Measurements from ENCODE around the gene ADCY4. TPM values are rescaled to one million over a fixed set of nuclear protein-coding genes. Genes with fewer than 3 reads are reported as not detected.

The ADCY4 gene
- total RNA-seq, 1 donor from 2014 or later, result 2.3 TPM

- intact Hi-C loops (cut with micrococcal nuclease), result loop anchor here (1.0 to 5.0 kb wide), 10 partner anchors 17 to 238 kb away; partner anchors contain the start of genes DCAF11, IPO4, IRF9 and MDP1
- Mint-ChIP-seq H3K9me3 (no peaks in the 10 kb centered on the region), H3K27me3 (no peaks in the 10 kb centered on the region), H3K4me3 (peak overlapping the region; percentile 57), H3K27ac (peak overlapping the region; percentile 90), H3K4me1 (peaks cover 47% of the 10 kb centered on the region), H3K36me3 (ENCODE audit: low read depth) (peaks cover 49% of the 10 kb centered on the region)
- ChIA-PET POLR2A (interaction anchor here (0.6 to 8.2 kb wide), 16 partner anchors 14 to 202 kb away, joined by 3 to 242 read pairs (median 6); partner anchors contain the start of genes CHMP4A, GMPR2, IPO4 and IRF9), CTCF (interaction anchor here (0.6 to 7.1 kb wide), 24 partner anchors 12 to 665 kb away, joined by 3 to 139 read pairs (median 5); partner anchors contain the start of genes CHMP4A, CIDEB, IPO4 and IRF9)
- ATAC-seq (ENCODE audit: low read depth) (peak; percentile 73), DNase-seq (peak; percentile 50)
- TF ChIP-seq CTCF (IDR thresholded peaks at IDR 0.05), result peak; percentile 41
Observed at GRCh38 chr14:24296341-24297157, 38.3 kb downstream of the ADCY4 start.

- Mint-ChIP-seq H3K27me3 (no peaks in the 10 kb centered on the region), H3K4me3 (no peak overlapping the region), H3K27ac (no peak overlapping the region), H3K4me1 (peaks cover 41% of the 10 kb centered on the region), H3K36me3 (ENCODE audit: low read depth) (peaks cover 61% of the 10 kb centered on the region), H3K9me3 (no peaks in the 10 kb centered on the region)
- CTCF ChIA-PET, result interaction anchor here (0.7 kb wide), 1 partner anchor 703 kb away, joined by 3 read pairs; no protein-coding TSS in a partner anchor
- POLR2A ChIA-PET, result interaction anchor here (0.6 to 5.8 kb wide), 3 partner anchors 14 to 51 kb away, joined by 3 to 61 read pairs (median 20); partner anchors contain the start of genes RABGGTA and TINF2
- no peak for TF ChIP-seq CTCF (IDR thresholded peaks at IDR 0.05)
- ATAC-seq (ENCODE audit: low read depth) (no peak), DNase-seq (no peak)
- intact Hi-C loops (cut with micrococcal nuclease), result no loop called here
Observed at GRCh38 chr14:24293525-24293924, 41.3 kb downstream of the ADCY4 start.

- ChIA-PET POLR2A (interaction anchor here (1.0 to 5.8 kb wide), 5 partner anchors 8 to 103 kb away, joined by 3 to 61 read pairs (median 5); partner anchors contain the start of genes IPO4 and TINF2), CTCF (interaction anchor here (0.7 to 1.5 kb wide), 4 partner anchors 13 to 154 kb away, joined by 3 to 6 read pairs (median 4); partner anchors contain the start of genes CIDEB and TINF2)
- Mint-ChIP-seq H3K27ac (no peak overlapping the region), H3K9me3 (no peaks in the 10 kb centered on the region), H3K36me3 (ENCODE audit: low read depth) (peaks cover 63% of the 10 kb centered on the region), H3K27me3 (no peaks in the 10 kb centered on the region), H3K4me1 (peaks cover 41% of the 10 kb centered on the region), H3K4me3 (no peak overlapping the region)
- intact Hi-C loops (cut with micrococcal nuclease), result no loop called here
- ATAC-seq (ENCODE audit: low read depth), result no peak
- no peak for TF ChIP-seq CTCF (IDR thresholded peaks at IDR 0.05)
- DNase-seq, result no peak
Observed at GRCh38 chr14:24292118-24292807, 42.6 kb downstream of the ADCY4 start.

GRCh38 chr14:24291446-24292117, 43.3 kb downstream of the ADCY4 start:
- intact Hi-C loops (cut with micrococcal nuclease), result no loop called here
- no peak overlapping the region for H3K4me3 Mint-ChIP-seq
- peaks cover 60% of the 10 kb centered on the region for H3K36me3 Mint-ChIP-seq (ENCODE audit: low read depth)
- H3K27me3 Mint-ChIP-seq, result no peaks in the 10 kb centered on the region
- ATAC-seq (ENCODE audit: low read depth) (no peak), DNase-seq (no peak)
- ChIA-PET CTCF (interaction anchor here (0.7 to 1.5 kb wide), 4 partner anchors 12 to 153 kb away, joined by 3 to 6 read pairs (median 4); partner anchors contain the start of genes CIDEB and TINF2), POLR2A (interaction anchor here (1.0 to 5.8 kb wide), 5 partner anchors 9 to 49 kb away, joined by 3 to 61 read pairs (median 20); partner anchors contain the start of genes RABGGTA and TINF2)
- TF ChIP-seq CTCF (IDR thresholded peaks at IDR 0.05), result no peak
- no peaks in the 10 kb centered on the region for H3K9me3 Mint-ChIP-seq
- no peak overlapping the region for H3K27ac Mint-ChIP-seq
- peaks cover 34% of the 10 kb centered on the region for H3K4me1 Mint-ChIP-seq
